Retinal pigment epithelial cell (primary cell): ENCODE results near the gene PTCH1.

Experiments
- DNase-seq: peaks from one replicate; pipeline ENCODE4 v3.0.0-alpha.2; 2010; ENCODE audit warnings: low read depth
- H3K4me3 ChIP-seq: 2 replicates; pipeline ENCODE4 v1.5.1; 2011; ENCODE audit warnings: mild to moderate bottlenecking, low read length, control low read depth, moderate library complexity
- CTCF ChIP-seq: conservative IDR thresholded peaks from 2 replicates; pipeline ENCODE4 v1.5.1; 2011; ENCODE audit warnings: low read depth, low read length, control low read depth, inconsistent platforms

PTCH1 gene

GRCh38 chr9:95512709-95513095 lies 4.1 kb downstream of the PTCH1 start:
- TF ChIP-seq CTCF, result no peak
- H3K4me3 ChIP-seq, result no peak overlapping the region
- DNase-seq, result no peak

- DNase-seq, result no peak
- no peak for TF ChIP-seq CTCF
Measured at GRCh38 chr9:95511952-95512708, 4.6 kb downstream of the PTCH1 start.

GRCh38 chr9:95511616-95511931 lies 5.2 kb downstream of the PTCH1 start:
- no peak for TF ChIP-seq CTCF
- DNase-seq, result no peak
- peak overlapping the region; percentile 68 for H3K4me3 ChIP-seq

More at GRCh38 chr9:95511952-95512708, 4.6 kb downstream of the PTCH1 start:
- H3K4me3 ChIP-seq, result peak overlapping the region; percentile 68

- no peak for TF ChIP-seq CTCF
- peak; percentile 86 for DNase-seq
- peak overlapping the region; percentile 68 for H3K4me3 ChIP-seq
Measured at GRCh38 chr9:95510709-95511615, 5.8 kb downstream of the PTCH1 start.

GRCh38 chr9:95509851-95510708 lies 6.7 kb downstream of the PTCH1 start:
- no peak for DNase-seq
- TF ChIP-seq CTCF, result no peak
- peak overlapping the region; percentile 66 for H3K4me3 ChIP-seq

- H3K4me3 ChIP-seq, result peak overlapping the region; percentile 66
- no peak for TF ChIP-seq CTCF
- peak; percentile 67 for DNase-seq
Measured at GRCh38 chr9:95508968-95509850, 7.6 kb downstream of the PTCH1 start.
